DMS114 treated with DMSO at 0.1 percent for 48 hours (cell line): ENCODE results near the gene SLX4IP.
"Not testable (repeated sequence)": the region's sequence is repeated elsewhere in the genome, so short reads cannot be mapped to it uniquely, and the experiment has no call there.

ENCODE experiments used
- DNase-seq: peaks from one replicate; lab custom pipeline; 2025; ENCODE audit not compliant: unreplicated experiment; lab: John Stamatoyannopoulos, UW

SLX4IP gene

GRCh38 chr20:10565922-10566897, 131.1 kb downstream of the SLX4IP start:
- DNase-seq: no peak

- no peak for DNase-seq
These were observed 132.9 kb downstream of the SLX4IP start for GRCh38 chr20:10568032-10568431.

GRCh38 chr20:10571313-10571815, 136.3 kb downstream of the SLX4IP start:
- no peak for DNase-seq

GRCh38 chr20:10572853-10573252, 137.7 kb downstream of the SLX4IP start:
- DNase-seq: no peak

GRCh38 chr20:10573273-10573950, 138.3 kb downstream of the SLX4IP start:
- DNase-seq: no peak

- DNase-seq: no peak
These were observed 138.8 kb downstream of the SLX4IP start for GRCh38 chr20:10573951-10574339.

GRCh38 chr20:10576411-10577090, 141.4 kb downstream of the SLX4IP start:
- DNase-seq: no peak

GRCh38 chr20:10577648-10578047, 142.5 kb downstream of the SLX4IP start:
- DNase-seq: no peak

GRCh38 chr20:10578607-10579006, 143.5 kb downstream of the SLX4IP start:
- no peak for DNase-seq

GRCh38 chr20:10579942-10580341, 144.8 kb downstream of the SLX4IP start:
- DNase-seq: no peak

GRCh38 chr20:10580700-10581099, 145.6 kb downstream of the SLX4IP start:
- DNase-seq: no peak

- no peak for DNase-seq
These were observed 146.7 kb downstream of the SLX4IP start for GRCh38 chr20:10581823-10582222.

GRCh38 chr20:10584371-10584770, 149.3 kb downstream of the SLX4IP start:
- no peak for DNase-seq

- no peak for DNase-seq
These were observed 150.2 kb downstream of the SLX4IP start for GRCh38 chr20:10585308-10585707.

GRCh38 chr20:10586296-10586695, 151.2 kb downstream of the SLX4IP start:
- DNase-seq: no peak

- DNase-seq: not testable (repeated sequence)
These were observed 155.3 kb downstream of the SLX4IP start for GRCh38 chr20:10590446-10590845.

GRCh38 chr20:10590950-10591671, 156.0 kb downstream of the SLX4IP start:
- no peak for DNase-seq

GRCh38 chr20:10591946-10592521, 156.9 kb downstream of the SLX4IP start:
- DNase-seq: no peak

GRCh38 chr20:10594296-10594868, 159.3 kb downstream of the SLX4IP start:
- DNase-seq: no peak

- no peak for DNase-seq
These were observed 160.2 kb downstream of the SLX4IP start for GRCh38 chr20:10595266-10595665.
